HepG2 (cell line): ENCODE measurements around the gene VWA1. TPM values are rescaled to one million over a fixed set of nuclear protein-coding genes. Genes with fewer than 3 reads are reported as not detected.
"Not testable (repeated sequence)": the region's sequence is repeated elsewhere in the genome, so short reads cannot be mapped to it uniquely, and the experiment has no call there.

Experiments used
- ATAC-seq: fragments of 200-7000 bp; cut with Tn5 transposase; 3 replicates; pipeline ENCODE4 v1.9.1; 2020; ENCODE audit warnings: mild to moderate bottlenecking, moderate library complexity
- BruUV-seq: library from RNA; stranded (reverse); fragments of 400-500 nt; replicated peaks from 2 replicates; lab custom pipeline; 2021; lab: Mats Ljungman, UMichigan
- CTCF ChIA-PET: fragments of 300-600 bp; formaldehyde crosslinking; extraction: SDS; loops from one replicate; lab custom pipeline; 2021; ENCODE audit warnings: low total read pairs, inconsistent platforms, low intra/inter-chr PET ratio; lab: Yijun Ruan, JAX
- POLR2A ChIA-PET: fragments of 350-600 bp; sonication (Branson Sonifier 250); formaldehyde crosslinking; loops from one replicate; lab custom pipeline; 2020; ENCODE audit warnings: antibody characterized with exemption, inconsistent platforms; lab: Yijun Ruan, JAX
- DNase-seq: peaks from one replicate; pipeline ENCODE4 v3.0.0-alpha.2; 2015; ENCODE audit warnings: low spot score
- FAIRE-seq: peaks from 3 replicates; lab custom pipeline; 2011; peaks lifted over from hg19 to GRCh38; lab: Jason Lieb, UNC
- H2AFZ ChIP-seq: one replicate; pipeline ENCODE4 v1.6.1; 2011; ENCODE audit warnings: low read length, inconsistent platforms
- H3K27ac ChIP-seq: fragments of 300-600 bp; 3 replicates; pipeline ENCODE4 v1.8.0; 2011; ENCODE audit warnings: mixed run types, mild to moderate bottlenecking, mixed read lengths, low read length, inconsistent platforms; ENCODE audit not compliant: insufficient read depth; ENCODE audit errors: extremely low read length
- H3K27me3 ChIP-seq, 2 experiments: fragments of 200-600 bp in 1 of 2; 2 replicates in 1 of 2; 3 replicates in 1 of 2; pipeline versions ENCODE4 v1.6.0 to v1.8.0; 2011; ENCODE audit warnings: low read length in 2 of 2, mild to moderate bottlenecking in 2 of 2, moderate library complexity in 2 of 2, inconsistent platforms in 1 of 2; ENCODE audit not compliant: insufficient read depth in 2 of 2, control insufficient read depth in 1 of 2
- H3K36me3 ChIP-seq, 2 experiments: fragments of 200-600 bp in 1 of 2; replicated peaks in 1 of 2; 2 replicates in 1 of 2; 3 replicates in 1 of 2; pipeline versions ENCODE4 v1.5.1 to v1.8.0; 2011; ENCODE audit warnings: low read length in 2 of 2, inconsistent platforms in 1 of 2; ENCODE audit not compliant: insufficient read depth in 2 of 2, control insufficient read depth in 1 of 2
- H3K4me1 ChIP-seq: 2 replicates; pipeline ENCODE4 v1.5.1; 2012; ENCODE audit warnings: low read length, inconsistent platforms; ENCODE audit not compliant: insufficient read depth
- H3K4me2 ChIP-seq: 2 replicates; pipeline ENCODE4 v1.6.0; 2011; ENCODE audit warnings: low read depth, low read length, inconsistent platforms
- H3K4me3 ChIP-seq, 3 experiments: fragments of 200-600 bp in 1 of 3; sonication (generic), shearing (Covaris generic) in 1 of 3; replicated peaks in 1 of 3; 2 replicates each; pipeline ENCODE4 v1.5.1; 2011 to 2016; ENCODE audit warnings: low read length in 3 of 3, inconsistent platforms in 2 of 3, low read depth in 2 of 3, mild to moderate bottlenecking in 2 of 3, control low read depth in 1 of 3, mixed read lengths in 1 of 3; ENCODE audit not compliant: insufficient read depth in 1 of 3
- H3K79me2 ChIP-seq: one replicate; pipeline ENCODE4 v1.6.1; 2011; ENCODE audit warnings: low read length, inconsistent platforms; ENCODE audit not compliant: insufficient read depth
- H3K9ac ChIP-seq: 2 replicates; pipeline ENCODE4 v1.6.0; 2011; ENCODE audit warnings: mild to moderate bottlenecking, low read depth, low read length, inconsistent platforms; ENCODE audit not compliant: insufficient read depth
- H3K9me3 ChIP-seq: 2 replicates; pipeline ENCODE4 v1.5.1; 2012; ENCODE audit warnings: mild to moderate bottlenecking, low read length
- H4K20me1 ChIP-seq: 2 replicates; pipeline ENCODE4 v1.6.0; 2011; ENCODE audit warnings: inconsistent platforms, mild to moderate bottlenecking, low read length, moderate library complexity; ENCODE audit not compliant: insufficient read depth
- AGO2 ChIP-seq: fragments of 200-400 bp; formaldehyde crosslinking; optimal IDR thresholded peaks from 2 replicates; pipeline ENCODE3; 2017; ENCODE audit warnings: mild to moderate bottlenecking, low read depth, low read length, moderate library complexity
- GPBP1L1 ChIP-seq: sonication (generic); formaldehyde crosslinking; IDR thresholded peaks from 2 replicates; pipeline ENCODE4 v1.5.0; 2020; ENCODE audit warnings: mild to moderate bottlenecking, missing genetic modification reagents
- KDM5A ChIP-seq: fragments of 200-600 bp; sonication (generic); IDR thresholded peaks from 2 replicates; pipeline ENCODE4 v1.7.0; 2018; ENCODE audit warnings: antibody characterized with exemption, mild to moderate bottlenecking, low read length, borderline replicate concordance
- NCOR1 ChIP-seq: fragments of 200-600 bp; sonication (generic); IDR thresholded peaks from 2 replicates; pipeline ENCODE4 v1.7.0; 2017; ENCODE audit warnings: antibody characterized with exemption, low read length, borderline replicate concordance
- PAF1 ChIP-seq: IDR thresholded peaks from 2 replicates; pipeline ENCODE4 v1.6.1; 2016; ENCODE audit warnings: missing genetic modification reagents, missing compliant biosample characterization
- THAP11 ChIP-seq: IDR thresholded peaks from 2 replicates; pipeline ENCODE4 v1.6.1; 2016; ENCODE audit warnings: missing biosample characterization, missing genetic modification reagents
- ZBTB25 ChIP-seq: IDR thresholded peaks from 2 replicates; pipeline ENCODE4 v1.6.1; 2018; ENCODE audit warnings: missing genetic modification reagents
- ZFP36L2 ChIP-seq: sonication (generic); formaldehyde crosslinking; IDR thresholded peaks from 2 replicates; pipeline ENCODE4 v1.4.0; 2020; ENCODE audit warnings: missing genetic modification reagents
- ZNF770 ChIP-seq: sonication (generic); formaldehyde crosslinking; IDR thresholded peaks from 2 replicates; pipeline ENCODE4 v1.5.0; 2020; ENCODE audit warnings: mild to moderate bottlenecking, missing genetic modification reagents
- WGBS: methylation state at CpG from one replicate; pipeline ENCODE4 v1.1.6; 2017; ENCODE audit warnings: low lambda C conversion rate; 5-methylcytosine and 5-hydroxymethylcytosine counted together
- in situ Hi-C: cut with HindIII; loops from 2 replicates; pipeline ENCODE4 v1.10.0; 2017; ENCODE audit warnings: low pct_unique_long_range_greater_than_20kb; ENCODE audit not compliant: extremely low pct_ligation_motif_present
- intact Hi-C: fragments of 100-400 bp; cut with micrococcal nuclease; formaldehyde crosslinking; loops from one replicate; pipeline ENCODE4 v1.10.0; 2022; ENCODE audit not compliant: unreplicated experiment
- polyA plus RNA-seq, 8 experiments: library from polyadenylated mRNA; depleted of rRNA in 3 of 8; stranded (reverse) in 7 of 8; unstranded in 1 of 8; fragments of >200 nt; fragmentation: Illumina TruSeq in 4 of 8; extraction: Trizol in 4 of 8; gene quantifications; 2 replicates each; pipeline versions ENCODE4 v1.2.1 to v1.2.3, GENCODE V29; 2011 to 2016; ENCODE audit warnings: low read depth in 4 of 8, missing spikeins in 1 of 8, mixed read lengths in 1 of 8; ENCODE audit not compliant: insufficient read depth in 1 of 8
- total RNA-seq, 5 experiments: library from RNA; depleted of rRNA; stranded (reverse); fragments of >200 nt; fragmentation: Illumina TruSeq; extraction: Trizol; gene quantifications; 2 replicates each; pipeline ENCODE4 v1.2.3, GENCODE V29; 2016; ENCODE audit warnings: low read depth in 1 of 5
- TF ChIP-seq, protein P1 (sequence below): sonication (generic); formaldehyde crosslinking; IDR thresholded peaks from 2 replicates; pipeline ENCODE4 v1.5.1; 2020; ENCODE audit warnings: mild to moderate bottlenecking, missing genetic modification reagents

VWA1 gene
- total and polyA plus RNA-seq, 2 of the 13 experiments (the other 11 are each of a cell fraction or from before 2014, with no cell fraction given): 40.9 to 57.5 TPM

DNA sequence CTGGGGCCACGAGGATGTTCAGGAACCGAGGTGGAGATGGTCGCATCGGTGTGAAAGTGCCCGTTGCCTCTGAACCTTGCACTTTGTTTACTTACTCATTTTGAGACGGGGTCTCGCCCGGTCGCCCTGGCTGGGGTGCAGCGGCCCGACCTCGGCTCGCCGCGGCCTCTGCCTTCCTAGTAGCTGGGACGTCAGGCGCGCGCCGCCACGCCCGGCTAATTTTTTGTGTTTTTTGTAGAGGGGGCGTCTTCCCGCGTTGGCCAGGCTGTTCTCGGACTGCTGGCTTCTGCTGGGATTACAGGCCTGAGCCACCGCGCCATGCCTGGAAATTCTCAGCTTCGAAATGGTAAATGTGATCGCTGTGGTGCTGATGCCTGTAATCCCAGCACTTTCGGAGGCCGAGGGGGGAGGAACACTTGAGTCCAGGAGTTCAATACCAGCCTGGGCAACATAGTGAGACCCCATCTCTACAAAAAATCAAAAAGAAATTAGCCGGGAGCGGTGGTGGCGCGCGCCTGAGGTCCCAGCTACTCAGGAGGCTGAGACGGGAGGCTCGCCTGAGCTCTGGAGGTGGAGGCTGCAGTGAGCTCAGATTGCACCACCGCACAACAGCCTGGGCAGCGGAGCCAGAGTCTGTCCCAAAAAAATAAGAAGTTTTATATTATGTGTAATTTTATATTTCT lies 27.7 kb upstream of the VWA1 start (continued):
- TF ChIP-seq, protein P1, sequence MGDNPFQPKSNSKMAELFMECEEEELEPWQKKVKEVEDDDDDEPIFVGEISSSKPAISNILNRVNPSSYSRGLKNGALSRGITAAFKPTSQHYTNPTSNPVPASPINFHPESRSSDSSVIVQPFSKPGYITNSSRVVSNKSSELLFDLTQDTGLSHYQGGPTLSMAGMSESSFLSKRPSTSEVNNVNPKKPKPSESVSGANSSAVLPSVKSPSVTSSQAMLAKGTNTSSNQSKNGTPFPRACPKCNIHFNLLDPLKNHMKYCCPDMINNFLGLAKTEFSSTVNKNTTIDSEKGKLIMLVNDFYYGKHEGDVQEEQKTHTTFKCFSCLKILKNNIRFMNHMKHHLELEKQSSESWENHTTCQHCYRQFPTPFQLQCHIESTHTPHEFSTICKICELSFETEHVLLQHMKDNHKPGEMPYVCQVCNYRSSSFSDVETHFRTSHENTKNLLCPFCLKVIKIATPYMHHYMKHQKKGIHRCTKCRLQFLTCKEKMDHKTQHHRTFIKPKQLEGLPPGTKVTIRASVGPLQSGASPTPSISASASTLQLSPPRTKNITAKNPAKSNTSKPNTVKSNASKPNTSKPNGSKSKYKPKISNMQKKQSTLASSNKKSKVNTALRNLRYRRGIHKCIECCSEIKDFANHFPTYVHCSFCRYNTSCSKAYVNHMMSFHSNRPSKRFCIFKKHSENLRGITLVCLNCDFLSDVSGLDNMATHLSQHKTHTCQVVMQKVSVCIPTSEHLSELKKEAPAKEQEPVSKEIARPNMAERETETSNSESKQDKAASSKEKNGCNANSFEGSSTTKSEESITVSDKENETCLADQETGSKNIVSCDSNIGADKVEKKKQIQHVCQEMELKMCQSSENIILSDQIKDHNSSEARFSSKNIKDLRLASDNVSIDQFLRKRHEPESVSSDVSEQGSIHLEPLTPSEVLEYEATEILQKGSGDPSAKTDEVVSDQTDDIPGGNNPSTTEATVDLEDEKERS (CRISPR knock-in tag): peak; percentile 12; the same call in 1 of the 2 replicates
- TF ChIP-seq ZBTB25: no peak
- no peak for TF ChIP-seq PAF1 (CRISPR knock-in tag)
- no peak for TF ChIP-seq THAP11 (CRISPR knock-in tag)
- TF ChIP-seq GPBP1L1 (CRISPR knock-in tag): no peak
- TF ChIP-seq ZNF770 (CRISPR knock-in tag): peak; percentile 99
- peak; percentile 83 for TF ChIP-seq AGO2
- TF ChIP-seq NCOR1: peak; percentile 48
- no peak for TF ChIP-seq ZFP36L2 (CRISPR knock-in tag)
- peak; percentile 5; the same call in 1 of the 2 replicates for TF ChIP-seq KDM5A
- TF ChIP-seq, all 625 proteins: peak for 24

- intact Hi-C loops, BruUV-seq, H3K9me3 ChIP-seq, H3K4me2 ChIP-seq, H3K36me3 ChIP-seq, FAIRE-seq, H3K9ac ChIP-seq, H3K27me3 ChIP-seq, H2AFZ ChIP-seq, H3K27ac ChIP-seq, in situ Hi-C loops, DNase-seq, CTCF ChIA-PET, H3K4me3 ChIP-seq, ATAC-seq: not testable (repeated sequence)
- POLR2A ChIA-PET: interaction anchor here (1.5 kb wide), 1 partner anchor 27 kb away, joined by 5 read pairs; no protein-coding TSS in a partner anchor
- peaks cover 31% of the 10 kb centered on the region for H3K4me1 ChIP-seq
- peaks cover 34% of the 10 kb centered on the region for H3K79me2 ChIP-seq
- H4K20me1 ChIP-seq: peaks cover 18% of the 10 kb centered on the region; the same call in 1 of the 2 replicates
- WGBS: 92% methylated on average over 8 of the region's 8 CpGs
Measured at GRCh38 chr1:1410238-1410637, 25.3 kb upstream of the VWA1 start.
